HG03439 (cell line): Measurements from ENCODE around the gene COX6B2.
A peak's percentile ranks its signal among the peaks of the same experiment; 100 is the strongest.

Source experiments
- ATAC-seq: cut with Tn5 transposase; IDR thresholded peaks from one replicate; pipeline ENCODE4 v1.9.1; 2021; ENCODE audit warnings: mild to moderate bottlenecking, moderate library complexity; ENCODE audit not compliant: unreplicated experiment

The COX6B2 gene

GRCh38 chr19:55315956-55316525 is 38.5 kb downstream of the COX6B2 start:
- no peak for ATAC-seq

- ATAC-seq = no peak
Measured at GRCh38 chr19:55314396-55314795, 40.1 kb downstream of the COX6B2 start.

DNA sequence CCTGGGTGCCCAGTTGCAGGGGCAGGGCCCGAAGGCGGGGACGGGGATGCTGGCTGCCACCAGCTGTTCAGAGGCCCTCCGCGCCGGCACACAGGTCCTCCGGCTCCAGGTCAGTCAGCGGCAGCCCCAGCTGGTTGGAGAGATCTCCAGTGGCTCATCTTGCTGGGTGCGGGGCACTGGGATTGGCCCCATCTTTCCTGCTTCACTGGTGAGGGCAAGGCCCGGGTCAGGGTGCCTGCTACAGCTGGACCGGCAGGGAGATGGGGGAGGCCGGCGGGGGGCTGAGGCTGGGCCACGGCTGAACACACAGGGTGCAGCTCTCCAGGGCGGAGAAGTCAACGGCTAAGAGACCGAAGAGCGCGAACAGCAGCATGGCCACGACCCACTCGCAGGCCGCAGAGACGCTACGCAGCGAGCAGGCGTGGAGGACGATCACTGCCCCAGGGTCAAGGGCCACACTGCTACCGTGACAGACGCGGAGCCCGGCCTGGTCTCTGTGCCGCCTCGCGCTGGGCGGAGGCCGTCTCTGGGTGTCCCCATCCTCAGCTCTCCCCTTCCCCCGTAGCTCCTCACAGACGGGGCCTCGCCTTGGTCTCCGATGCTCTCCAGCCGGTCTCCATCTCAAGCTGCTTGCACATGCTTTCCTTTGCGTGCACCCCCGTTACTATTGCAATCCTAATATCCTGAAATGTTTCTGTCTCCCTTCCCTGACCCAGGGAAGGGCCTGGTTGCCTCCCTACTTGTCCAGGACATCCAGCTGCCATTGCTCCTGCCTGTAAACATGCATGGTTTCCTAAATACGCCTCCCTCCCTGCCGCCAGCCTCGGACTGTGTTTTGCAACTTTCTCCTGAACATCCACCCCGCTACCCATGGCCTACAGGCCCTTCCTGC is 41.7 kb downstream of the COX6B2 start:
- ATAC-seq = no peak

DNA sequence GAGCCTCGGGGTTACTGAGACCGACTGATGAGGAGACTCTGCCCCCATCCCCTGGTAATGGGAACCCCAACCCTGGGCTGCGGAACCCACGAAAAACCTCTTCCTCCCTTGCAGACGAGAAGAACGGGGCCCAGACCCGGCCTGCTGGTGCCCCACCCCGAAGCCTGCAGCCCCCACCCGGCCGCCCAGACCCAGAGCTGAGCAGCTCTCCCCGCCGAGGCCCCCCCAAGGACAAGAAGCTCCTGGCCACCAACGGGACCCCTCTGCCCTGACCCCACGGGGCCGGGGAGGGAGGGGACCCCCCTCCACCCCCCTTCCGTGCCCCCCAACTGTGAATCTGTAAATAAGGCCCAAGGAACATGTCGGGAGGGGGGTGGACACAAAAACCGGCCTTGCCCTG is 42.7 kb downstream of the COX6B2 start:
- no peak for ATAC-seq

GRCh38 chr19:55311397-55311796 is 43.1 kb downstream of the COX6B2 start:
- no peak for ATAC-seq

DNA sequence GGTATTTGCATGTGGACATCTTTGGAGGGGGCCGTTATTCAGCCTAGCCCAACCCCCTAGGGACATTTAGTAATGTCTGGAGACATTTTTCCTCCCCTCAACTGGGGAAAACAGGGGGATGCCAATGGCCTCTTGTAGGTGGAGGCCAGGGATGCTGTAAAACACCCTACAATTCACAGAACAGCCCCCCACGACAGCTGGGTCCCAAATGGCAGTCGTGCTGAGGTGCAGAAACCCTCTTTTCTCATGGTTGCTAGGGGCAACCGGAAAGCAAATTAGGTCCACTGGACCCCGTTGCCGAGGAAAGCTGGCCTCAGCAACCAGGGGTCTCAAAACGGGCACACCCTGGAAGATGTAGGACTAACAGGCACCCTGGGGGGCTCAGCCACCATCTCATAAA is 44.0 kb downstream of the COX6B2 start:
- ATAC-seq = no peak

DNA sequence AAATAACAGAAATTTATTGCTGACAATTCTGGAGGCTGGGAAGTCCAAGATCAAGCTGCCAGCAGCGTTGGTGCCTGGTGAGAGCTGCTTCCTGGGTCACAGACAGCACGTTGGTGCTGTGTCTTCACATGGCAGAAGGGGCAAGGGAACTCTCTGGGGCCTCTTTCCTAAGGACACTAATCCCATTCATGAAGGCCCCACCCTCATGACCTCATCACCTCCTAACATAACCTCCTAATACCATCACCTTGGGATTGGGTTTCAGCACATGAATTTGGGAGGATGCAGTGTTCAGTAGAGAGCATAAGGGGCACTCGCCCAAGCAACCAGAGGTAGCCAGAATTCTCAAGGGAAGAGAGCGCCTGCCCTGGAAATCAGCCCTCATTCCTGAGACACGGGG is 45.1 kb downstream of the COX6B2 start:
- ATAC-seq = no peak

GRCh38 chr19:55308281-55308680 is 46.2 kb downstream of the COX6B2 start:
- ATAC-seq = no peak

GRCh38 chr19:55306712-55307111 is 47.8 kb downstream of the COX6B2 start:
- no peak for ATAC-seq

DNA sequence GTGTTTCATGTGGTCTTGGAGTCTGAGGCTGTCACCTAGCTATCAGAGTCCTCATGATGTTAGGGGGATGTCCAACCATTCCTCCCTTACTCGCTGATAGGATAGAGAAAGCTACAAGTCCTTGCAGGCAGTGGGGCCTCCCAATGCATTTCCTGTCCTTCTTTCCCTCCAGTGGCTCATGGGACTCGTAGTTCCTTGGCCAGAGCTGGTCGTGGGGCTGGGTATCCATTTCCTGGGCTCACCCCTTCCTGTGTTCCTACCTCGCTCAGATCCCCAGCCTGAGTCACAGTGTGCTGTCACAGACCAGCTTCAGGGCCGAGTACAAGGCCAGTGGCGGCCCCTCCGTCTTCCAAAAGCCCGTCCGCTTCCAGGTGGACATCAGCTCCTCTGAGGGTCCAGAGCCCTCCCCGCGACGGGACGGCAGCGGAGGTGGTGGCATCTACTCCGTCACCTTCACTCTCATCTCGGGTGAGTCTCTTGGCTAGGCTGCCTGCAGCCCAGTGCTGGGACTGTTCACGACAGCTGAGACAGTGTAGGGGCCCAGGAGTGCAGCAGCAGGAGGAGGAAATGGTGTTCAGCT is 48.4 kb downstream of the COX6B2 start:
- no peak for ATAC-seq

- ATAC-seq = no peak
Measured at GRCh38 chr19:55305491-55305890, 49.0 kb downstream of the COX6B2 start.

DNA sequence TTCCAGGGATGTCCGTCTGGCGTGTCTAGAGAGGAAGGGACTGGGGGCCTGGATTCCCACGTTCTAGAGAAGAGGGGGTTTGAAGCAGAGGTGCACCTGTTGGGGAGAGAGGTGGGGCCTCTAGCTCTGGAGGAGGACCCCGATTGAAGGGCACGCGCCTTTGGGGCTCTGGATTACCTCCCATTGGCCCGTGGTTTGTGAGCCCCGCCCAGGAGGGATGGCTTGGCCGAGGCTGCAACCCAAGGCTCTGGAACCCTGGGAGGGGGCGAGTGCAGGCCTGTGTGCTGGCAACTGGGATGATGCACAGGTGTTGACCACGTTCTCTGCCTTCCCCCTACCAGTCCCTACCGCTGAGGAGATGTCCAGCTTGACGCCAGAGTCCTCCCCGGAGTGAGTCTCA is 49.5 kb downstream of the COX6B2 start:
- no peak for ATAC-seq

DNA sequence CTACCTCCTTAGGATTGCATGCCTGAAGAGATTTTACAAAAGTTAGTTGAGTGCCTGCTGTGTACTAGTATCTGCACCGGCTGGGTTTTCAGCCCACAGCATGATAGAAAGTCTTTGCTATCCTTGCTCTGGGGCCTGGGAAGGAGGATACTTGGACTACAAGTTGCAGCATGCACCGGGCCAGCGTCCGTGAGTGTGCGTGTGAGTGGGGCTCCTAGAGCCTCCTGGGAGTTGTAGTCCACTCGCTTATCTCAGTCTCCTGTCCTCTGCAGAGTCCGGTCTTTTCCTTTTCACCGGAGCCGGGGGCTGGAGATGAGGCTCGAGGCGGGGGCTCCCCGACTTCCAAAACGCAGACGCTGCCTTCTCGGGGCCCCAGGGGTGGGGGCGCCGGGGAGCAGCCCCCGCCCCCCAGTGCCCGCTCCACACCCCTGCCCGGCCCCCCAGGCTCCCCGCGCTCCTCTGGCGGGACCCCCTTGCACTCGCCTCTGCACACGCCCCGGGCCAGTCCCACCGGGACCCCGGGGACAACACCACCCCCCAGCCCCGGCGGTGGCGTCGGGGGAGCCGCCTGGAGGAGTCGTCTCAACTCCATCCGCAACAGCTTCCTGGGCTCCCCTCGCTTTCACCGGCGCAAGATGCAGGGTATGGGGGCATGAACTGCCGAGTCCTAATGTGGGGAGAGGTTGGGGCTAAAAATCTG is 50.1 kb downstream of the COX6B2 start:
- ATAC-seq = no peak

DNA sequence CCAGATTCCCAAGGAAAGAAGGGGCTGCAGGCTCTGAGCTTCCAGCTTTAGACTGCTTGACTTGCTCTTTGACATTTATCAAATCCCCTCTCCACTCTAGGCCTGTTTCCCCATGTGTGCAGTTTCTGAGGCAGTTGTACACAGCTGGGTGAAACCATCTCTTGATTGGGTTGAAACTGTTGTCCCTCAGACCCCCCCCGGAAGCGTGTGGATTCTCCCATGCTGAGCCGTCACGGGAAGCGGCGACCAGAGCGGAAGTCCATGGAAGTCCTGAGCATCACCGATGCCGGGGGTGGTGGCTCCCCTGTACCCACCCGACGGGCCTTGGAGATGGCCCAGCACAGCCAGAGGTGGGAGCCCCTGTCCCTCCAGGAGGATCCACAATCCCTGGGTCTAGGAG is 51.0 kb downstream of the COX6B2 start:
- no peak for ATAC-seq

- ATAC-seq = no peak
Measured at GRCh38 chr19:55302318-55302703, 52.2 kb downstream of the COX6B2 start.

DNA sequence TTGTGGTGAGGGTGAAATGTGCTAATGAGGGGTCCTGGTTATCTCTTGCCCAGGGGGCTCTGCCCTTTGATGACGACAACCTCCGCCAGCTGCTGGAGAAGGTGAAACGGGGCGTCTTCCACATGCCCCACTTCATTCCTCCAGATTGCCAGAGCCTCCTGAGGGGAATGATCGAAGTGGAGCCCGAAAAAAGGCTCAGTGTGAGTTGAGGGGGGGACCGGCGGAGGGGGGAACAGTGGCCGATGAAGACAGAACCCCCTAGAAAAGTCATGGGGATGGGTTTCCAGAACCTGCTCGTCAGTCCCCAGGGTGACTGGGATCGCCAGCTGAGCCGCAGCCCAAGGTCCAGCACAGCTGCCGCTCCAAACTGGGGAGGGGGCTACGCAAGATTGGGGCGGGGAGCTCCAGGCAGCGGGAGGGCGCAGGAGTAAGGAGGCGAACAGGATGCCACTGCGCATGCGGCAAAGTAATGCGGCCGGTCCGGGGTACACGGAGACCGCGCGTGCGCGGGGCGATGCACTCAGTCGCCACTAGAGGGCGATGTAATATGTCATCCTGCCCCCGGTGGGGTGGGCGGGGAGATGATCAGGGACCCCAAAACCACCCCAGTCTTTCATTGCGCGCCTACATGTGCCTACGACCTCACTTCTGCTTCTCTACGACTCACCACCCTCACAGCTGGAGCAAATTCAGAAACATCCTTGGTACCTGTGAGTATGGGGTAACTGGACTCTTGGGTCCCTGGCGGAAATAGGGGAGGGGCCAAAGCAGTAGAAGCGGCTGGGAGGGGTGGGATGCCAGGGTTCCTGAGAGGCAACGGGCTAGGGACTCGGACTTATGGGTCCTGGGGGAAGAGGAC is 52.8 kb downstream of the COX6B2 start:
- ATAC-seq = peak; percentile 75

DNA sequence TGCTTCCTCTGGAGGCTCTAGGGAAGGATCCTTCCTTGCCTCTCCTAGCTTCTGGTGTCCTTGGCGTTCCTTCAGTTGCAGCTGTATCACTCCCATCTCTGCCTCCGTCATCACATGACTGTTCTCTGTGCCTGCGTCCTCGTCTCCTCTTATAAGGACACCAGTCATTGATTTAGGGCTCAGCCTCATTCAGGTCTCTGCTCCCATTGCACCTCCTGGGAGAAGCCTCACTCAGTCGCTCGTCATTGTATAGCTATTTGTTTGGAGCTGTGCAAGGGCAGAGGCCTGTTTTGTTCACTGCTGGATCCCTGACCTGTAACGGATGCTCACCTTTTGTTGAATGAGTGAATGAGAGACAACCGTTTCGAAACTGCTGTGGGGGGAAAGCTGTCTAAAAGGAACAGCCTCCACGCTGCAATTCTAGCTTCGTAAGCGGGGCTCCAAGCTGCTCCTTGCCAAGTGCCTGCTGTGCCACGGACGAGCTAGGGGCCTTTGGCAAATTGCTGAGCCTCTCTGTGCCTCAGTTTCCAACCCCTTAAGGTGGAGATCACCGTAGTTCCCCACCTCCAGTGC is 53.5 kb downstream of the COX6B2 start:
- ATAC-seq = no peak

- ATAC-seq = no peak
Measured at GRCh38 chr19:55299991-55300390, 54.5 kb downstream of the COX6B2 start.
